Neural cell (in vitro differentiated cells): ENCODE data around the gene MAT1A. TPM values are rescaled to one million over a fixed set of nuclear protein-coding genes. Genes with fewer than 3 reads are reported as not detected.

ENCODE experiments used
- H2AFZ ChIP-seq: fragments of 200-600, 300-800 bp; sonication (generic), shearing (Covaris generic); 2 replicates; pipeline ENCODE4 v1.6.0; 2014; ENCODE audit warnings: low read depth, mild to moderate bottlenecking, antibody characterized with exemption, low read length, moderate library complexity
- H3F3A ChIP-seq: fragments of 200-600 bp; shearing (Covaris generic); 2 replicates; pipeline ENCODE4 v1.6.1; 2016; ENCODE audit warnings: mild to moderate bottlenecking, moderate library complexity, mixed read lengths, antibody characterized with exemption, low read length; ENCODE audit not compliant: insufficient read depth, poor library complexity, severe bottlenecking
- H3K27ac ChIP-seq: fragments of 200-600, 300-800 bp; sonication (generic), shearing (Covaris generic); 2 replicates; pipeline ENCODE4 v1.5.1; 2014; ENCODE audit warnings: mild to moderate bottlenecking, low read length, moderate library complexity
- H3K27me3 ChIP-seq: fragments of 300-800, 200-600 bp; sonication (generic), shearing (Covaris generic); 2 replicates; pipeline ENCODE4 v1.6.0; 2014; ENCODE audit warnings: mild to moderate bottlenecking, low read depth, low read length, moderate library complexity; ENCODE audit not compliant: insufficient read depth
- H3K36me3 ChIP-seq: fragments of 300-800, 200-600 bp; sonication (generic), shearing (Covaris generic); 2 replicates; pipeline ENCODE4 v1.5.1; 2014; ENCODE audit warnings: mild to moderate bottlenecking, antibody characterized with exemption, low read length, moderate library complexity; ENCODE audit not compliant: insufficient read depth
- H3K4me2 ChIP-seq: fragments of 300-800, 200-600 bp; sonication (generic), shearing (Covaris generic); 2 replicates; pipeline ENCODE4 v1.6.0; 2014; ENCODE audit warnings: mild to moderate bottlenecking, low read length
- H3K4me3 ChIP-seq: fragments of 300-800, 200-600 bp; sonication (generic), shearing (Covaris generic); 2 replicates; pipeline ENCODE4 v1.5.1; 2014; ENCODE audit warnings: mild to moderate bottlenecking, low read length, moderate library complexity
- H3K79me2 ChIP-seq: fragments of 200-600 bp; shearing (Covaris generic); replicated peaks from 2 replicates; pipeline ENCODE4 v1.6.0; 2014; ENCODE audit warnings: mild to moderate bottlenecking, low read length, moderate library complexity; ENCODE audit not compliant: insufficient read depth
- H3K9ac ChIP-seq: fragments of 300-800, 200-600 bp; sonication (generic), shearing (Covaris generic); 2 replicates; pipeline ENCODE4 v1.6.1; 2016; ENCODE audit warnings: mild to moderate bottlenecking, low read length, mixed read lengths
- H3K9me2 ChIP-seq: fragments of 200-600 bp; shearing (Covaris generic); 2 replicates; pipeline ENCODE4 v1.6.1; 2016; ENCODE audit warnings: mild to moderate bottlenecking, low read length, mixed read lengths; ENCODE audit not compliant: insufficient read depth
- H3K9me3 ChIP-seq: fragments of 200-600, 300-800 bp; sonication (generic), shearing (Covaris generic); 2 replicates; pipeline ENCODE4 v1.6.1; 2016; ENCODE audit warnings: mild to moderate bottlenecking, mixed run types, low read length, moderate library complexity, mixed read lengths
- H4K20me1 ChIP-seq: fragments of 200-600 bp; shearing (Covaris generic); 2 replicates; pipeline ENCODE4 v1.6.1; 2016; ENCODE audit warnings: mild to moderate bottlenecking, mixed run types; ENCODE audit not compliant: insufficient read depth
- EP300 ChIP-seq: fragments of 450-650 bp; conservative IDR thresholded peaks from 2 replicates; pipeline ENCODE4 v1.6.1; 2014; ENCODE audit warnings: antibody characterized with exemption, mild to moderate bottlenecking, moderate library complexity; ENCODE audit not compliant: poor library complexity, severe bottlenecking
- EZH2 ChIP-seq: fragments of 200-600, 300-800 bp; shearing (Covaris generic), sonication (generic); IDR thresholded peaks from 2 replicates; pipeline ENCODE4 v1.6.1; 2014; ENCODE audit warnings: antibody characterized with exemption, low read length, borderline replicate concordance, mild to moderate bottlenecking; ENCODE audit not compliant: insufficient read depth, poor library complexity, severe bottlenecking
- MXI1 ChIP-seq: fragments of 450-650 bp; conservative IDR thresholded peaks from 2 replicates; pipeline ENCODE4 v1.6.1; 2014; ENCODE audit warnings: antibody characterized with exemption, mild to moderate bottlenecking; ENCODE audit not compliant: poor library complexity, severe bottlenecking
- POLR2AphosphoS5 ChIP-seq: IDR thresholded peaks from 2 replicates; pipeline ENCODE4 v1.6.1; 2012
- SMC3 ChIP-seq: fragments of 450-650 bp; conservative IDR thresholded peaks from 2 replicates; pipeline ENCODE4 v1.6.1; 2014; ENCODE audit warnings: antibody characterized with exemption, mild to moderate bottlenecking, moderate library complexity; ENCODE audit not compliant: poor library complexity
- TAF1 ChIP-seq: IDR thresholded peaks from 2 replicates; pipeline ENCODE4 v1.6.1; 2012; ENCODE audit warnings: low read depth
- polyA plus RNA-seq: library from polyadenylated mRNA; depleted of rRNA; stranded (reverse); fragments of >200 nt; gene quantifications from 2 replicates; pipeline ENCODE4 v1.2.3, GENCODE V29; 2014
- TF ChIP-seq, protein P1 (sequence below): fragments of 450-650 bp; IDR thresholded peaks from 2 replicates; pipeline ENCODE4 v1.5.1; 2014; ENCODE audit warnings: antibody characterized with exemption, mild to moderate bottlenecking, moderate library complexity; ENCODE audit not compliant: poor library complexity, severe bottlenecking
- TF ChIP-seq, protein P2 (sequence below): IDR thresholded peaks from 2 replicates; pipeline ENCODE4 v1.6.1; 2012; ENCODE audit warnings: borderline replicate concordance

Gene MAT1A
- polyA plus RNA-seq, 1 donor from 2014 or later = not detected

DNA sequence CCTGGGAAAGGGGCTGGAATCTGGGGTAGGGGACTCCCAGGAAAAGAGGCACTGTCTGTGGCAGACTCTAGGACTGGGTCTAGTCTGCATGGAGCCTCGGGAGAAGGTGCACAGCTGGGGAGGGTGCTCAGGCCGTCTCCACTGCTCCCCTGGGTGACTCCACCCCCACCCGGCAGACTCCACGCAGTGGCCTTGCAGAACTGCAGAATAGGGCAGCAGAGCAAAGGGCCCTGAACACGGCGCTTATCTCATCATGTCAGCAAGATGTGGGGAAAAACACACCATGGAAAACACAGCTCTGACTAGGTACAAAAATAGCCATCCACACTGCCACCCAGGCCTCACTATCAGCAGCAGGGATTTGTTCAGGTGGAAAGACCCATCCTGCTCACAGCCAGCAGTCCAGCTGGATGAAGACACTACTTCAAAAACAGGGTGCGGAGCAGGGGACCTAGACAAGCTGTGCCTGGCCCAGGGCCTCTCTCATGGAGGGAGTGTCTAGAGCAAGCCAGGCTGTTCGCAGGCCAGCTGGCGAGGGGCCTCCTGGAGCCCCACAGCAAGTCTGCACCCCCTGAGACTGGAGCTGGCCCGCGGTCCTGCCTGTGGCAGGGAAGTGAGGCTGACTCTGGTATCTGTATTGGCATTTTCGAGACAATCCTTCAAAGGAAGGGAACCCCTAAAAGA lies 11.7 kb downstream of the MAT1A start:
- Histone ChIP-seq H3K4me3 (no peak overlapping the region), H3K27me3 (no peaks in the 10 kb centered on the region), H3K9me3 (no peaks in the 10 kb centered on the region), H4K20me1 (no peaks in the 10 kb centered on the region), H2AFZ (no peak overlapping the region), H3F3A (no peaks in the 10 kb centered on the region), H3K79me2 (no peaks in the 10 kb centered on the region), H3K4me2 (no peak overlapping the region), H3K36me3 (no peaks in the 10 kb centered on the region), H3K9ac (no peak overlapping the region), H3K9me2 (no peaks in the 10 kb centered on the region), H3K27ac (no peak overlapping the region)
- TF ChIP-seq, protein P1, sequence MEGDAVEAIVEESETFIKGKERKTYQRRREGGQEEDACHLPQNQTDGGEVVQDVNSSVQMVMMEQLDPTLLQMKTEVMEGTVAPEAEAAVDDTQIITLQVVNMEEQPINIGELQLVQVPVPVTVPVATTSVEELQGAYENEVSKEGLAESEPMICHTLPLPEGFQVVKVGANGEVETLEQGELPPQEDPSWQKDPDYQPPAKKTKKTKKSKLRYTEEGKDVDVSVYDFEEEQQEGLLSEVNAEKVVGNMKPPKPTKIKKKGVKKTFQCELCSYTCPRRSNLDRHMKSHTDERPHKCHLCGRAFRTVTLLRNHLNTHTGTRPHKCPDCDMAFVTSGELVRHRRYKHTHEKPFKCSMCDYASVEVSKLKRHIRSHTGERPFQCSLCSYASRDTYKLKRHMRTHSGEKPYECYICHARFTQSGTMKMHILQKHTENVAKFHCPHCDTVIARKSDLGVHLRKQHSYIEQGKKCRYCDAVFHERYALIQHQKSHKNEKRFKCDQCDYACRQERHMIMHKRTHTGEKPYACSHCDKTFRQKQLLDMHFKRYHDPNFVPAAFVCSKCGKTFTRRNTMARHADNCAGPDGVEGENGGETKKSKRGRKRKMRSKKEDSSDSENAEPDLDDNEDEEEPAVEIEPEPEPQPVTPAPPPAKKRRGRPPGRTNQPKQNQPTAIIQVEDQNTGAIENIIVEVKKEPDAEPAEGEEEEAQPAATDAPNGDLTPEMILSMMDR = no peak
- TF ChIP-seq POLR2AphosphoS5 = no peak
- TF ChIP-seq EZH2 = no peak
- no peak for TF ChIP-seq TAF1
- TF ChIP-seq, protein P2, sequence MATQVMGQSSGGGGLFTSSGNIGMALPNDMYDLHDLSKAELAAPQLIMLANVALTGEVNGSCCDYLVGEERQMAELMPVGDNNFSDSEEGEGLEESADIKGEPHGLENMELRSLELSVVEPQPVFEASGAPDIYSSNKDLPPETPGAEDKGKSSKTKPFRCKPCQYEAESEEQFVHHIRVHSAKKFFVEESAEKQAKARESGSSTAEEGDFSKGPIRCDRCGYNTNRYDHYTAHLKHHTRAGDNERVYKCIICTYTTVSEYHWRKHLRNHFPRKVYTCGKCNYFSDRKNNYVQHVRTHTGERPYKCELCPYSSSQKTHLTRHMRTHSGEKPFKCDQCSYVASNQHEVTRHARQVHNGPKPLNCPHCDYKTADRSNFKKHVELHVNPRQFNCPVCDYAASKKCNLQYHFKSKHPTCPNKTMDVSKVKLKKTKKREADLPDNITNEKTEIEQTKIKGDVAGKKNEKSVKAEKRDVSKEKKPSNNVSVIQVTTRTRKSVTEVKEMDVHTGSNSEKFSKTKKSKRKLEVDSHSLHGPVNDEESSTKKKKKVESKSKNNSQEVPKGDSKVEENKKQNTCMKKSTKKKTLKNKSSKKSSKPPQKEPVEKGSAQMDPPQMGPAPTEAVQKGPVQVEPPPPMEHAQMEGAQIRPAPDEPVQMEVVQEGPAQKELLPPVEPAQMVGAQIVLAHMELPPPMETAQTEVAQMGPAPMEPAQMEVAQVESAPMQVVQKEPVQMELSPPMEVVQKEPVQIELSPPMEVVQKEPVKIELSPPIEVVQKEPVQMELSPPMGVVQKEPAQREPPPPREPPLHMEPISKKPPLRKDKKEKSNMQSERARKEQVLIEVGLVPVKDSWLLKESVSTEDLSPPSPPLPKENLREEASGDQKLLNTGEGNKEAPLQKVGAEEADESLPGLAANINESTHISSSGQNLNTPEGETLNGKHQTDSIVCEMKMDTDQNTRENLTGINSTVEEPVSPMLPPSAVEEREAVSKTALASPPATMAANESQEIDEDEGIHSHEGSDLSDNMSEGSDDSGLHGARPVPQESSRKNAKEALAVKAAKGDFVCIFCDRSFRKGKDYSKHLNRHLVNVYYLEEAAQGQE = no peak
- no peak for TF ChIP-seq MXI1
- no peak for TF ChIP-seq EP300

DNA sequence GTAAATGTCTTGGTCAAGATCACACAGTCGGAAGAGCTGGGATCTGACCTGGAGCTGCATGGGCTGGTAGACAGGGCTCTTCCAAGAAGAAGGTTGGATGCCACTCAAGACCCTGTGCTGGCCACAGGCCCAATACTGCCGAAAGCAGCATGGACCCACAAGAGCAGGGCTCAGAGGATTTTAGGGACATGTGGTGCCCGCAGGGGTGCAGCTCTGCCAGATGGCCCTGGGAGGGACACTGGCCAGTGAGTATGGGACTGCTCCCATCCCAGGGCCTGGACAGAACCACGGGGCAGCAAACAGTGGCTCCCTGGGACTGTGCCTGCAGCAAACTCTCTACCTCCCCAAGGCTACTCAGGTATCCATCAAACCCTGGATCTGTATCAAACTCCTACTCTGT lies 12.4 kb downstream of the MAT1A start:
- Histone ChIP-seq H3K79me2 (no peaks in the 10 kb centered on the region), H3K4me2 (no peak overlapping the region), H3K9ac (no peak overlapping the region), H3K9me3 (no peaks in the 10 kb centered on the region), H3K27ac (no peak overlapping the region), H3F3A (no peaks in the 10 kb centered on the region), H2AFZ (no peak overlapping the region), H3K27me3 (no peaks in the 10 kb centered on the region), H4K20me1 (no peaks in the 10 kb centered on the region), H3K9me2 (no peaks in the 10 kb centered on the region), H3K4me3 (no peak overlapping the region), H3K36me3 (no peaks in the 10 kb centered on the region)
- TF ChIP-seq SMC3 (no peak), EP300 (no peak), POLR2AphosphoS5 (no peak), EZH2 (no peak), MXI1 (no peak)
- TF ChIP-seq, protein P2 = no peak
- TF ChIP-seq, protein P1 = no peak
